Tibial nerve (tissue), 3 donors: Measurements from ENCODE around the gene DCDC2C.

Experiments
- CTCF ChIP-seq, 5 experiments: fragments of 200-600 bp in 3 of 5; fragments of 450-650 bp in 2 of 5; sonication (generic) in 3 of 5; IDR thresholded peaks; one replicate each; pipeline ENCODE4 v1.5.1; 2016 to 2019; ENCODE audit warnings: antibody characterized with exemption in 5 of 5, mild to moderate bottlenecking in 3 of 5, moderate library complexity in 2 of 5
- POLR2A ChIP-seq, 2 donors: fragments of 450-650 bp; IDR thresholded peaks; one replicate each; pipeline ENCODE4 v1.6.1; 2017; ENCODE audit warnings: antibody characterized with exemption in 2 of 2, mild to moderate bottlenecking in 2 of 2, moderate library complexity in 2 of 2

- TF ChIP-seq CTCF (IDR thresholded peaks at IDR 0.05) (no peak), POLR2A (IDR thresholded peaks at IDR 0.05) (no peak)
These were observed 36.8 kb upstream of the DCDC2C start for GRCh38 chr2:3666613-3666975.
